DND-41 (cell line): ENCODE data around the gene IL1RL1.

Experiments
- EZH2 ChIP-seq: IDR thresholded peaks from 3 replicates; pipeline ENCODE4 v1.6.1; 2012; ENCODE audit warnings: borderline replicate concordance, low read depth, mild to moderate bottlenecking, moderate library complexity, low read length, inconsistent platforms; ENCODE audit not compliant: severe bottlenecking
- TF ChIP-seq, protein P1 (sequence below): IDR thresholded peaks from 2 replicates; pipeline ENCODE4 v1.5.1; 2012; ENCODE audit warnings: borderline replicate concordance, low read length, moderate library complexity, mild to moderate bottlenecking; ENCODE audit not compliant: poor library complexity, severe bottlenecking; ENCODE audit errors: extremely low read depth

- TF ChIP-seq, protein P1, sequence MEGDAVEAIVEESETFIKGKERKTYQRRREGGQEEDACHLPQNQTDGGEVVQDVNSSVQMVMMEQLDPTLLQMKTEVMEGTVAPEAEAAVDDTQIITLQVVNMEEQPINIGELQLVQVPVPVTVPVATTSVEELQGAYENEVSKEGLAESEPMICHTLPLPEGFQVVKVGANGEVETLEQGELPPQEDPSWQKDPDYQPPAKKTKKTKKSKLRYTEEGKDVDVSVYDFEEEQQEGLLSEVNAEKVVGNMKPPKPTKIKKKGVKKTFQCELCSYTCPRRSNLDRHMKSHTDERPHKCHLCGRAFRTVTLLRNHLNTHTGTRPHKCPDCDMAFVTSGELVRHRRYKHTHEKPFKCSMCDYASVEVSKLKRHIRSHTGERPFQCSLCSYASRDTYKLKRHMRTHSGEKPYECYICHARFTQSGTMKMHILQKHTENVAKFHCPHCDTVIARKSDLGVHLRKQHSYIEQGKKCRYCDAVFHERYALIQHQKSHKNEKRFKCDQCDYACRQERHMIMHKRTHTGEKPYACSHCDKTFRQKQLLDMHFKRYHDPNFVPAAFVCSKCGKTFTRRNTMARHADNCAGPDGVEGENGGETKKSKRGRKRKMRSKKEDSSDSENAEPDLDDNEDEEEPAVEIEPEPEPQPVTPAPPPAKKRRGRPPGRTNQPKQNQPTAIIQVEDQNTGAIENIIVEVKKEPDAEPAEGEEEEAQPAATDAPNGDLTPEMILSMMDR, result no peak
- no peak for TF ChIP-seq EZH2
Observed at GRCh38 chr2:102296449-102296848, 14.9 kb upstream of the IL1RL1 start.
